ENCODE measurements around the gene FKBP1B.

The FKBP1B gene

DNA sequence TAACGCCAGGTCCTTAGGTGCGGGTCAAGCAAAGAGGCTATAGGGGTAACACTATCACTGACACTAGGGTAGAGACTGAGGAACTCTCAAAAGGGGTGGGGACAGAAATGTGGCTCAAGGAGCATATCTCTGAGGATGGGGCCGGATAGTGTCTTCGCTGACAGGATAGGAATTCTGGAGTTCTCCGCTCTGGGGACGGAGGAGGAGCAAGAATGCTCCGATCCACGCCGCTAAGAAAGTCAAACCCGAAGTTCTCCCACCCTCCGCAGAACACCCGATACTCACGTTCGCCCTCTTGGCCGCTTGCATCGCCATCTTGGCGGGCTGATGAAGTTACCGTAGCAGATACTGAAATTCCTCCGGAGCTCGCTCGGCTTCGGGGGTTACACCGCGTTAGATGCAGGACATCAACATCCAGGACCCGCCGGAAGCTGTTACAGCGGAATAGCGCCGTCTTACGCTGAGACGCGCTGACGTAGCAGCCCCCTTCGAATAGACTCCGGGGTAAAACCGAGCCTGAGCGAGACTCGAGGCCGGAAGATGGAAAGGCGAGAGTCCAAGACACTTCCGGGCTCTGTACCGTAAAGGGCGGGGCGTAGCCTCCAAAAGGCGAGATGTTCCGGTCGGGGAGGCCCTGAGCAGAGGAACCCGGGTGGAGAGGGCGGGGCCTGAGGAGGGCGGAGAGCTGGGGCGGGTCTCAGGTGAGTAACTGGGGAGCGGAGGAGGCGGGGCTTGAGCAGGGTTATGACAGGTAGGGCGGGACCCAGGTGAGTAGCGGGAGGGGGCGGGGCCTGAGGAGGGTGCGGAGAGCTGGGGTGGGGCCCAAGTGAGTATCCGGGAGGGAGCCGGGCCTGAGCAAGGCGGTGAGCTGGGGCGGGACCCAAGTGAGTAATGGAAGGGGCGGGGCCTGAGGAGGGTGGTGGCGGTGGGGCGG, 26.6 kb downstream of the FKBP1B start, which contains the start of gene SF3B6:
Gene SF3B6, minus strand, starts transcription at position 412 of the 934 bp plus-strand sequence. Its CDS starts 97 bp downstream, at position 315.
- H3K4me3 ChIP-seq (ENCODE audit: low read length), result peak within 1 kb of the TSS; percentile 96
- H3K27me3 ChIP-seq (ENCODE audit: insufficient read depth, low read length), result no peaks in the 10 kb centered on the region
- H3K9ac ChIP-seq (ENCODE audit: low read depth, low read length), result peak within 1 kb of the TSS; percentile 92
- H3K36me3 ChIP-seq (ENCODE audit: insufficient read depth, low read depth, low read length), result peaks cover 48% of the 10 kb centered on the region
- H3K4me1 ChIP-seq (ENCODE audit: insufficient read depth, low read length), result peaks cover 3% of the 10 kb centered on the region; the same call in 1 of the 2 replicates
- H3K27ac ChIP-seq (ENCODE audit: low read length), result no peak within 1 kb of the TSS
- no peaks in the 10 kb centered on the region for H3K9me3 ChIP-seq (ENCODE audit: insufficient read depth, low read depth, low read length)

DNA sequence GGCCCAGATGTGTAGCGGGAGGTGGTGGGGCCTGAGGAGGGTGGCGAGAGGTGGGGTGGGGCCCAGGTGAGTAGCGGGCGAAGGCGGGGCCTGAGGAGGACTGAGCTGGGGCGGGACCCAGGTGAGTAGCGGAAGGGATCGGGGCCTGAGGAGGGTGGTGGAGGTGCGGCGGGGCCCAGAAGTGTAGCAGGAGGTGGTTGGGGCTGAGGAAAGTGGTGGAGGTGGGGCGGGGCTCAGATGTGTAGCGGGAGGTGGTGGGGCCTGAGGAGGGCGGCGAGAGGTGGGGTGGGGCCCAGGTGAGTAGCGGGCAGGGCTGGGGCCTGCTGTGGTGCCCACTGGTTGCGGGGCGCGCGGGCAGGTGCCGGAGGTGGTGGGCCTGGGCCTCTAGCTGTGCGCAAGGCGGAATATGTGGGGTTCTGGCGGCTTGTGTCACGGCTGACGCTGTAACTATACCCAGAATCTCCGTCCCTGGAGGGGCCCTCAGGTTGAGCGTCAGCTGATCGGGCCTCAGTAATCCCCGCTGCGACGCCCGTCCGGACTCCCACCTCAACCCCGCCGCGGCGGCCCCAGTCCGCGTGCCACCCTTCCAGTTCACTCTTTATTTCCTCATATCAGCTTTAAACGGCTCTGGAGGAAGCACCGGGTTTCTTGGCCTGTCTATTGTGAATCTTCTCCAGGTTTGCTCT, 27.5 kb downstream of the FKBP1B start:
- H3K36me3 ChIP-seq (ENCODE audit: insufficient read depth, low read depth, low read length), result peaks cover 48% of the 10 kb centered on the region
- H3K9ac ChIP-seq (ENCODE audit: low read depth, low read length), result peak overlapping the region; percentile 78; the same call in 1 of the 2 replicates
- H3K4me1 ChIP-seq (ENCODE audit: insufficient read depth, low read length), result peaks cover 3% of the 10 kb centered on the region; the same call in 1 of the 2 replicates
- H3K4me3 ChIP-seq (ENCODE audit: low read length), result peak overlapping the region; percentile 96
- no peaks in the 10 kb centered on the region for H3K9me3 ChIP-seq (ENCODE audit: insufficient read depth, low read depth, low read length)
- H3K27ac ChIP-seq (ENCODE audit: low read length), result no peak overlapping the region
- H3K27me3 ChIP-seq (ENCODE audit: insufficient read depth, low read length), result no peaks in the 10 kb centered on the region

DNA sequence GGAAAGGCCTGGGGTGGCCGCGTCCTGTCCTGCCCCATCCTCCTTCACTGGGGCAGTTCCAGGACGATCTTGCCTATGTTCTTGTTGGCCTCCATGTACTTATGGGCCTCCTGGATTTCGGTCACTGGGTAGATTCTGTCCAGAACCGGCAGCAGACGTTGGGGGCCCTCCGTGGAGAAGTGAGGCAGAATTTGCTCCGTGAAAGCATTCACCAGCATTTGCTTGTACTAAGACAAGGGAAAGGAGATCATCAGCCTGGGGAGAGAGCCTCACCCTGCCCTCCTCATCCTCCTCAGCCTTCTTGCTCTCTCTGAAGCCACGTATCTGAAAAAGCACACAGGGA, 28.0 kb downstream of the FKBP1B start:
- H3K4me3 ChIP-seq (ENCODE audit: low read length), result peak overlapping the region; percentile 96
- H3K9ac ChIP-seq (ENCODE audit: low read depth, low read length), result peak overlapping the region; percentile 78; the same call in 1 of the 2 replicates
- H3K9me3 ChIP-seq (ENCODE audit: insufficient read depth, low read depth, low read length), result no peaks in the 10 kb centered on the region
- H3K36me3 ChIP-seq (ENCODE audit: insufficient read depth, low read depth, low read length), result peaks cover 49% of the 10 kb centered on the region
- H3K27me3 ChIP-seq (ENCODE audit: insufficient read depth, low read length), result no peaks in the 10 kb centered on the region
- H3K4me1 ChIP-seq (ENCODE audit: insufficient read depth, low read length), result peaks cover 3% of the 10 kb centered on the region; the same call in 1 of the 2 replicates
- no peak overlapping the region for H3K27ac ChIP-seq (ENCODE audit: low read length)

DNA sequence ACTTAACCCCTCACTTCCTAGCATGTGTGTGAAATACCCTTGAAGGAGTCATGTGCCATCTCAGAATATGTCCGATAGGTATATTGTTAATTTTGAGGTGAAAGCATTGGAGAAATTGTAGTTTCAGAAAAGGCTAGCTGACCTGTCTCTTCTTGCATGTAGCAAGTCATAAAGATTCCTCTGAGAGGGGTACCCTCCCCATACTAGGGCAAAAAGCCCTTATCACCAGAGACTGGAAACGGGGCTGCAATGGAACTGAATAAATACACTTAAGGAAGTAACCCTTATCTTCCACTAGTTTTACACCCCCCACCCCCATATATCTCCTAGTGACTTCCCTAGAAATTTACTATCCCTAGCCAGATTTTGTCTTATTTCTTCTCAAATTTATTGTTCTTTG, 28.3 kb downstream of the FKBP1B start:
- peak overlapping the region; percentile 78; the same call in 1 of the 2 replicates for H3K9ac ChIP-seq (ENCODE audit: low read depth, low read length)
- no peak overlapping the region for H3K27ac ChIP-seq (ENCODE audit: low read length)
- peaks cover 3% of the 10 kb centered on the region; the same call in 1 of the 2 replicates for H3K4me1 ChIP-seq (ENCODE audit: insufficient read depth, low read length)
- H3K4me3 ChIP-seq (ENCODE audit: low read length), result peak overlapping the region; percentile 96
- no peaks in the 10 kb centered on the region for H3K9me3 ChIP-seq (ENCODE audit: insufficient read depth, low read depth, low read length)
- peaks cover 49% of the 10 kb centered on the region for H3K36me3 ChIP-seq (ENCODE audit: insufficient read depth, low read depth, low read length)
- no peaks in the 10 kb centered on the region for H3K27me3 ChIP-seq (ENCODE audit: insufficient read depth, low read length)

DNA sequence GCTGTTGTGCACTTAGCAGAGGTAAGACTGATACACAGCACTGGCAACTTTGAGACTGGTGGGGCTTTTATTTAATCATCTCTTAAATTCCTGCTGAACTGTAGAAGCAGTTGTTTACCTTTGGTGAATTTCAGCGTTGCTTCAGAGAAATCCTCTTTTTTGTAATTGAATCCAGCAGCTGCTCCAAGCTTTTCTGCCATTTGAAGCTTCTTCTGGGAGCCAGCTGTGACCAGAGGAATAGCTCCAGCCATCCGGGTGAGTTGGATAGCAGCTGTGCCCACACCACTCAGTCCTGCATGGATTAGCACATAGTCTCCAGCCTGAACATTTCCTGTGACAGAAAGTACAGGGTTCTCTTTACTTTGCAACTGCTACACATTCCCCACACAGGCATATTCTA, 31.2 kb downstream of the FKBP1B start:
- Histone ChIP-seq H3K4me3 (ENCODE audit: low read length) (no peak overlapping the region), H3K9ac (ENCODE audit: low read depth, low read length) (no peak overlapping the region), H3K27me3 (ENCODE audit: insufficient read depth, low read length) (no peaks in the 10 kb centered on the region), H3K4me1 (ENCODE audit: insufficient read depth, low read length) (peaks cover 8% of the 10 kb centered on the region; the same call in 1 of the 2 replicates), H3K36me3 (ENCODE audit: insufficient read depth, low read depth, low read length) (peaks cover 39% of the 10 kb centered on the region), H3K9me3 (ENCODE audit: insufficient read depth, low read depth, low read length) (no peaks in the 10 kb centered on the region), H3K27ac (ENCODE audit: low read length) (no peak overlapping the region)

DNA sequence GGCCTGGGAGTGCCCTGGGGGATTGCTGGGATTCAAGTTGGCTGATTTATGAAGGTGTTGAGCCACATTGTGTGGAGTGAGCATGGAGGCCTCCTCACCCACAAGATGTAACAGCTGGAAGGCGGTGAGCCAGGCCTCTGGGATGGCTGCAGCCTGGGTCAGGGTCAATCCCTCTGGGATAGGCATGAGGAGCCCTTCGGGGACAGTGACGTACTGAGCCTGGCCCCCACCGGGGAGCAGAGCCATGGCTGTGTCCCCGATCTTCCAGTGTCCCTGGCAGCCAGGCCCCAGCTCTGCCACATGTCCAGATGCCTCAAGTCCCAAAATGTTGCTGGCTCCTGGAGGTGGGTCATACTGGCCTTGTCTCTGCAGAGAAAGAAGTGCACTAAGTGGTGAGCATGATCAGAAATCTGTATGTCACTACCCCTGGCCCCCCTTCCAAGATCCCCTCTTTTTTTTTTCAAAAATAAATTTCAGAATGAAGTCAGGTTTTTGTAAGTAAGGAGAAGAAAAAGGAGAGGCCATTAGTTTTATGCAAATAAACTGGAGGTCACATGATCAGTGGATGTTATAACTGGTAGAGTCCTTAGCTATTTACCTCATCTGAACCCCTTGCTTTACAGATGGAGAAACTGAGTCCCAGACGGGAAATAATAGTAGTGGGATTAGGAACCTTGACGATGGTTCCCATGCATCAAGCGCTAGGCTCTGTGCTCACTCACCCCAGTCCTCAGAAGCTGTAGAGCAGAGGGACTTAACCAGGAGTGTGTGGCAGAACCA, 33.4 kb downstream of the FKBP1B start:
- H3K4me3 ChIP-seq (ENCODE audit: low read length), result peak overlapping the region; percentile 94
- H3K27ac ChIP-seq (ENCODE audit: low read length), result peak overlapping the region; percentile 75
- no peaks in the 10 kb centered on the region for H3K27me3 ChIP-seq (ENCODE audit: insufficient read depth, low read length)
- H3K36me3 ChIP-seq (ENCODE audit: insufficient read depth, low read depth, low read length), result peaks cover 39% of the 10 kb centered on the region
- peak overlapping the region; percentile 93 for H3K9ac ChIP-seq (ENCODE audit: low read depth, low read length)
- 0 out of 2 replicates have a peak, but pooled peaks cover 4% of the 10 kb centered on the region for H3K4me1 ChIP-seq (ENCODE audit: insufficient read depth, low read length)
- no peaks in the 10 kb centered on the region for H3K9me3 ChIP-seq (ENCODE audit: insufficient read depth, low read depth, low read length)

DNA sequence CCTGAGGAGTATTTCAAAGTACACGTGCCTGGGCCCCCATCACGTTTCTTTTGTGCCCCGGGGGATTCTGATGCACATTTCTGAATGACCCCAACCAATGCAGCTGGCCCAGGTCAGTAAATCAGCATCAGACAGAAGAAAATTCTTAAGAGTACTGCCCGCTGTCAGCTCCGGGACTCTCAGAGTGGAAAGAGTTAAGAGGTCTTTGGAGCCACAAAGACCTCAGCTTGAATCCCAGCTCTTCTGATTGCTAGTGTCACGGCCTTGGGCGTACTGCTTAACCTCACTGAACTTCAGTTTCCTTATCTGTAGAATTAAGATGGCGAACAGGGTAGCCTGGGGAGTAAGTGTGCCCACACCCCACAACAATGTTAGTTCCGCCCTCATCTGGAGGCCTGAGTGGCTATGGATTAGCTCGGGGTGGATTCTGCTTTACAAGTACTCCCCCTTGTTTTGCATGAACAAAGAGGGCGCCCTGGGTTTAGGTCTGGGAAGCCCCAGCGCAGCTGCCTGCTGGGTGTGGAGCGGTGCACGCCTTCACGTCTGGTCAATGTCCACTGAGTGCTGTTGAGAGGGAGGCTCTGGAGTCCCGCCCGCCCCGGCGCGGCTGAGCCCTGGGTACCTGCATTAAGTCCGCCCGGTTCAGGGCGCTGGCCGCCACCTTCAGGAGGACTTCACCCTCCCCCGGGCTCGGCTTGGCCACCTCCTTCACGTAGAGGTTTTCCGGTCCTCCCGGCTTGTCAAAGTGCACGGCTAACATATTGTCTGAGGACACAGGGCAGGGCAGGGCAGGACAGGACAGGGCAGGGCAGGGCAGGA, 34.2 kb downstream of the FKBP1B start:
- Histone ChIP-seq H3K27me3 (ENCODE audit: insufficient read depth, low read length) (no peaks in the 10 kb centered on the region), H3K9ac (ENCODE audit: low read depth, low read length) (peak overlapping the region; percentile 93), H3K4me3 (ENCODE audit: low read length) (peak overlapping the region; percentile 94), H3K9me3 (ENCODE audit: insufficient read depth, low read depth, low read length) (no peaks in the 10 kb centered on the region), H3K36me3 (ENCODE audit: insufficient read depth, low read depth, low read length) (peaks cover 36% of the 10 kb centered on the region), H3K27ac (ENCODE audit: low read length) (peak overlapping the region; percentile 75), H3K4me1 (ENCODE audit: insufficient read depth, low read length) (0 out of 2 replicates have a peak, but pooled peaks cover 4% of the 10 kb centered on the region)

DNA sequence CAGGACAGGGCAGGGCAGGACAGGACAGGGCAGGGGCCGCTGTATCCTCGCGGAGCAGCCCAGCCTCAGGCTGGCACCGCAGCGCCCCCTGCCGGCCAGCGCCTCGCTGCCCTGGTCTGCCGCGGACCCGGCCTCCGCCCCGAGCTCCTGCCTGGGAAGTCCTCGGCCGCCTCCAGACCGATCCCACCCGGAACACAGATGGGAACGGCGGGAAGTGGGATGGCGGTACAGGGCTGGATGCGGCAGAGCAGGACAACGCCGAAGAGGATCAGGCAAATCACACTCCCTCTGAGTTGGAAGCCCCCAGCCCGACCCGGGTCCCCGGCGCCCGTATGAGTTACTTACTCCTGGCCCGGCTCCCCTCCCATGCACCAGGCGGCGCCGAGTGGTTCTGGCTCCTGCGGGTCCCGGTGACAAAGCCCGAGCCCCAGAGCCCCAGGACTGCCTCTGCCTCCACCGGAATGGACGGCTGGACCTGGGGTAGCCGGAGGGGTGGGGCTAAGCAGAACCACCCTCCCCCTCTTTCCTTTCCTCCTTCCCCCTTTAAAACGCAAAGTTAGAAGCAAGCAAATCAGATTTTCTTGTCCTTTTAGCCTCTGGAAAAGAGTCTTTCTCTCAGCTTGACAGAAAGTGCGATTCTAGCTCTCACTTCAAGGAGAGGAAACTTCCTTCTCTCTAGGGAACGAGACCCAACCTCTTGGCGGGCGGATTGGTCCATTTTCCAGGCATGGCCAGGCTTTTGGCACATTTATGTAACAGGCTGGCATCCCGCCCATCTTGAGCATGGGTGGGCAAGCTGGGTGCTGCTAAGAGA, 35.1 kb downstream of the FKBP1B start, which contains the start of gene TP53I3:
Gene TP53I3, minus strand, starts transcription at position 449 of the 814 bp plus-strand sequence. CDS start 508 bp downstream, outside the sequence.
- Histone ChIP-seq H3K4me3 (ENCODE audit: low read length) (peak within 1 kb of the TSS; percentile 94), H3K27ac (ENCODE audit: low read length) (peak within 1 kb of the TSS; percentile 80), H3K9me3 (ENCODE audit: insufficient read depth, low read depth, low read length) (no peaks in the 10 kb centered on the region), H3K27me3 (ENCODE audit: insufficient read depth, low read length) (no peaks in the 10 kb centered on the region), H3K36me3 (ENCODE audit: insufficient read depth, low read depth, low read length) (peaks cover 28% of the 10 kb centered on the region), H3K9ac (ENCODE audit: low read depth, low read length) (peak within 1 kb of the TSS; percentile 93), H3K4me1 (ENCODE audit: insufficient read depth, low read length) (0 out of 2 replicates have a peak, but pooled peaks cover 4% of the 10 kb centered on the region)

DNA sequence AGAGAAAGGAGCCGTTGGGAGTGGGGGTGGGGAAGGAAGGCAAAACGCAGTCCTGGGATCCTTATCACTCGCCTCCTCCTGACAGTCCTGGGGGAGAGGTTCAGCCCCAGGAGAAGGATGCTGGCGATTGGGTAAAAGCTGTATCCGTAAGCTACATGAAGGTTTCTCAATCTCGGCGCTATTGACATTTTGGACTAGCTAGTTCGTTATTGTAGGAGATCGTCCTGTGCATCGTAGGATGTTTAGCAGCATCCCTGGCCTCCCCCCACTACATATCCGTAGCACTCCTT, 35.6 kb downstream of the FKBP1B start:
- Histone ChIP-seq H3K9ac (ENCODE audit: low read depth, low read length) (peak overlapping the region; percentile 93), H3K4me1 (ENCODE audit: insufficient read depth, low read length) (0 out of 2 replicates have a peak, but pooled peaks cover 4% of the 10 kb centered on the region), H3K27me3 (ENCODE audit: insufficient read depth, low read length) (no peaks in the 10 kb centered on the region), H3K27ac (ENCODE audit: low read length) (peak overlapping the region; percentile 80), H3K9me3 (ENCODE audit: insufficient read depth, low read depth, low read length) (no peaks in the 10 kb centered on the region), H3K36me3 (ENCODE audit: insufficient read depth, low read depth, low read length) (peaks cover 25% of the 10 kb centered on the region), H3K4me3 (ENCODE audit: low read length) (peak overlapping the region; percentile 94)

DNA sequence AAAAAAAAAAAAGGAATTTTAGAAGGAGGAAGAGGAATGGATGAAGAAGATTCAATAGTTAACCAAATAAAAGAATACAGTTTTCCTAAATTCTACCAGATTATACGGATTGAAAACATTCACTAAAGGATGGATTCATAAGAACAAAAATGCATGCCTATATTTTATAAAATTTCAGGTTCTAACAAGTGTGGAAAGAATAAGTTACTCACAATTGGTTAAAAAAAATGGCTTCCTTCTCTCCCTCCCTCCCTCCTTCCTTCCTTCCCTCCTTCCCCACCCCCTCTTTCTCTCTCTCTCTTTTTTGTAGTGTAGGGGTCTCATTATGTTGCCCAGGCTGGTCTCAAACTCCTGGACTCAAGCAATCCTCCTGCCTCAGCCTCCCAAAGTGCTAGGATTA, 36.7 kb downstream of the FKBP1B start:
- Histone ChIP-seq H3K27ac (ENCODE audit: low read length) (no peak overlapping the region), H3K9ac (ENCODE audit: low read depth, low read length) (no peak overlapping the region), H3K9me3 (ENCODE audit: insufficient read depth, low read depth, low read length) (no peaks in the 10 kb centered on the region), H3K27me3 (ENCODE audit: insufficient read depth, low read length) (no peaks in the 10 kb centered on the region), H3K4me1 (ENCODE audit: insufficient read depth, low read length) (0 out of 2 replicates have a peak, but pooled peaks cover 4% of the 10 kb centered on the region), H3K4me3 (ENCODE audit: low read length) (no peak overlapping the region), H3K36me3 (ENCODE audit: insufficient read depth, low read depth, low read length) (peaks cover 16% of the 10 kb centered on the region; the same call in 1 of the 2 replicates)
